Neural progenitor cell (in vitro differentiated cells): Measurements from ENCODE around the gene OR52L1. TPM values are rescaled to one million over a fixed set of nuclear protein-coding genes. Genes with fewer than 3 reads are reported as not detected.

ENCODE experiments used
- DNase-seq: peaks from one replicate; pipeline ENCODE4 v3.0.0-alpha.2; 2016; ENCODE audit warnings: low spot score
- H2AFZ ChIP-seq: fragments of 200-600 bp; sonication (generic); replicated peaks from 2 replicates; pipeline ENCODE4 v1.6.1; 2016; ENCODE audit warnings: antibody characterized with exemption
- H3F3A ChIP-seq: fragments of 200-600 bp; sonication (generic); 2 replicates; pipeline ENCODE4 v1.6.1; 2016; ENCODE audit warnings: antibody characterized with exemption, low read depth
- H3K27ac ChIP-seq: fragments of 200-600 bp; sonication (generic); 2 replicates; pipeline ENCODE4 v1.5.1; 2016; ENCODE audit warnings: mild to moderate bottlenecking
- H3K27me3 ChIP-seq: fragments of 200-600 bp; sonication (generic); 2 replicates; pipeline ENCODE4 v1.6.1; 2016; ENCODE audit warnings: mild to moderate bottlenecking, moderate library complexity
- H3K36me3 ChIP-seq: fragments of 200-600 bp; sonication (generic); 2 replicates; pipeline ENCODE4 v1.5.1; 2016
- H3K4me1 ChIP-seq: fragments of 200-600 bp; sonication (generic); 2 replicates; pipeline ENCODE4 v1.6.1; 2016; ENCODE audit warnings: mixed run types
- H3K4me2 ChIP-seq: fragments of 200-600 bp; sonication (generic); 2 replicates; pipeline ENCODE4 v1.6.1; 2016
- H3K4me3 ChIP-seq: fragments of 200-600 bp; sonication (generic); 2 replicates; pipeline ENCODE4 v1.5.1; 2016
- H3K79me2 ChIP-seq: fragments of 200-600 bp; sonication (generic); 2 replicates; pipeline ENCODE4 v1.6.1; 2016; ENCODE audit warnings: low read depth
- H3K9ac ChIP-seq: fragments of 200-600 bp; sonication (generic); 2 replicates; pipeline ENCODE4 v1.6.1; 2016
- H3K9me3 ChIP-seq: fragments of 200-600 bp; sonication (generic); 2 replicates; pipeline ENCODE4 v1.5.1; 2016; ENCODE audit warnings: low read depth
- H4K20me1 ChIP-seq: fragments of 200-600 bp; sonication (generic); 2 replicates; pipeline ENCODE4 v1.6.1; 2016; ENCODE audit warnings: low read depth
- H3K27ac Mint-ChIP-seq: 3 replicates; pipeline ENCODE4 v1.8.0; 2021; ENCODE audit warnings: mixed read lengths
- H3K27me3 Mint-ChIP-seq: 2 replicates; pipeline ENCODE4 v1.8.0; 2022; ENCODE audit warnings: low read depth, mild to moderate bottlenecking, inconsistent platforms, moderate library complexity, mixed read lengths; ENCODE audit not compliant: insufficient read depth
- H3K36me3 Mint-ChIP-seq: 3 replicates; pipeline ENCODE4 v1.8.0; 2021; ENCODE audit warnings: mixed read lengths
- H3K4me1 Mint-ChIP-seq: 3 replicates; pipeline ENCODE4 v1.8.0; 2021; ENCODE audit warnings: mixed read lengths
- H3K4me3 Mint-ChIP-seq: 3 replicates; pipeline ENCODE4 v1.8.0; 2021; ENCODE audit warnings: mild to moderate bottlenecking, moderate library complexity, mixed read lengths
- H3K9me3 Mint-ChIP-seq: 3 replicates; pipeline ENCODE4 v1.8.0; 2020; ENCODE audit warnings: mixed read lengths
- CTCF ChIP-seq: fragments of 200-600 bp; sonication (generic); IDR thresholded peaks from 2 replicates; pipeline ENCODE4 v1.5.1; 2017; ENCODE audit warnings: antibody characterized with exemption, mild to moderate bottlenecking
- EZH2 ChIP-seq: fragments of 200-600 bp; sonication (generic); IDR thresholded peaks from 2 replicates; pipeline ENCODE4 v1.6.1; 2017; ENCODE audit warnings: antibody characterized with exemption, mild to moderate bottlenecking, moderate library complexity
- EZH2phosphoT487 ChIP-seq: fragments of 200-600 bp; sonication (generic); IDR thresholded peaks from 2 replicates; pipeline ENCODE4 v1.6.1; 2017; ENCODE audit warnings: antibody characterized with exemption
- total RNA-seq: library from RNA; depleted of rRNA; stranded (reverse); fragments of >200 nt; gene quantifications from 2 replicates; pipeline ENCODE4 v1.2.3, GENCODE V29; 2015; ENCODE audit warnings: low replicate concordance

Gene OR52L1
- 2.3 TPM in 1 of 2 replicates, not detected in the other for total RNA-seq

- Histone ChIP-seq H3F3A (no peaks in the 10 kb centered on the region), H3K36me3 (no peaks in the 10 kb centered on the region), H3K4me3 (no peak within 1 kb of the TSS), H2AFZ (no peak within 1 kb of the TSS), H4K20me1 (no peaks in the 10 kb centered on the region), H3K79me2 (no peaks in the 10 kb centered on the region), H3K4me2 (no peak within 1 kb of the TSS), H3K4me1 (no peaks in the 10 kb centered on the region), H3K9ac (no peak within 1 kb of the TSS), H3K27me3 (no peaks in the 10 kb centered on the region), H3K9me3 (no peaks in the 10 kb centered on the region), H3K27ac (no peak within 1 kb of the TSS)
- Mint-ChIP-seq H3K27ac (no peak within 1 kb of the TSS), H3K4me3 (no peak within 1 kb of the TSS), H3K27me3 (no peaks in the 10 kb centered on the region), H3K4me1 (no peaks in the 10 kb centered on the region), H3K9me3 (no peaks in the 10 kb centered on the region), H3K36me3 (no peaks in the 10 kb centered on the region)
- no peak for DNase-seq
- TF ChIP-seq EZH2phosphoT487, result no peak
- no peak for TF ChIP-seq CTCF
Observed at GRCh38 chr11:5986885-5987284, at the start of gene OR52L1. TSS of gene OR52L1 (minus strand) at chr11:5986985. CDS start at chr11:5986930, 55 bp downstream.

- Histone ChIP-seq H3K9me3 (no peaks in the 10 kb centered on the region), H3K27me3 (no peaks in the 10 kb centered on the region), H3K27ac (no peak within 1 kb of the TSS), H3K9ac (no peak within 1 kb of the TSS), H3K79me2 (no peaks in the 10 kb centered on the region), H3K4me3 (no peak within 1 kb of the TSS), H2AFZ (no peak within 1 kb of the TSS), H4K20me1 (no peaks in the 10 kb centered on the region), H3K4me2 (no peak within 1 kb of the TSS), H3K4me1 (no peaks in the 10 kb centered on the region), H3K36me3 (no peaks in the 10 kb centered on the region), H3F3A (no peaks in the 10 kb centered on the region)
- Mint-ChIP-seq H3K9me3 (no peaks in the 10 kb centered on the region), H3K27me3 (no peaks in the 10 kb centered on the region), H3K36me3 (no peaks in the 10 kb centered on the region), H3K27ac (no peak within 1 kb of the TSS), H3K4me1 (no peaks in the 10 kb centered on the region), H3K4me3 (no peak within 1 kb of the TSS)
- TF ChIP-seq EZH2, result no peak
- no peak for TF ChIP-seq CTCF
- DNase-seq, result no peak
Observed at GRCh38 chr11:6030708-6031405, 44.1 kb upstream of the OR52L1 start, which contains the start of gene OR56A1. TSS of gene OR56A1 (minus strand) at chr11:6030758. CDS start at chr11:6027692, 3,066 bp downstream.

- peaks cover 3% of the 10 kb centered on the region for H3K27me3 Mint-ChIP-seq
- Histone ChIP-seq H3F3A (no peaks in the 10 kb centered on the region), H3K4me3 (no peak overlapping the region), H3K27me3 (no peaks in the 10 kb centered on the region), H3K4me2 (no peak overlapping the region), H4K20me1 (no peaks in the 10 kb centered on the region), H3K79me2 (no peaks in the 10 kb centered on the region), H3K9me3 (no peaks in the 10 kb centered on the region), H2AFZ (no peak overlapping the region), H3K36me3 (no peaks in the 10 kb centered on the region), H3K27ac (no peak overlapping the region), H3K9ac (no peak overlapping the region), H3K4me1 (no peaks in the 10 kb centered on the region)
- DNase-seq, result no peak
- H3K27ac Mint-ChIP-seq, result no peak overlapping the region
- TF ChIP-seq CTCF, result no peak
- no peak for TF ChIP-seq EZH2
- no peak for TF ChIP-seq EZH2phosphoT487
- no peaks in the 10 kb centered on the region for H3K4me1 Mint-ChIP-seq
- no peaks in the 10 kb centered on the region for H3K9me3 Mint-ChIP-seq
- no peak overlapping the region for H3K4me3 Mint-ChIP-seq
- no peaks in the 10 kb centered on the region for H3K36me3 Mint-ChIP-seq
Observed at GRCh38 chr11:6027501-6027900, 40.7 kb upstream of the OR52L1 start.
